ENCODE data around the gene AJM1. TPM values are rescaled to one million over a fixed set of nuclear protein-coding genes. Genes with fewer than 3 reads are reported as not detected.
A peak's percentile ranks its signal among the peaks of the same experiment; 100 is the strongest.

Gene AJM1
- total RNA-seq, 2 donors from 2014 or later: 1.4 to 3.5 TPM

GRCh38 chr9:136838314-136839228, 3.7 kb upstream of the AJM1 start:
- peaks cover 10% of the 10 kb centered on the region for H3K4me1 Mint-ChIP-seq
- no peaks in the 10 kb centered on the region for H3K9me3 Mint-ChIP-seq
- H3K36me3 Mint-ChIP-seq (ENCODE audit: low read depth): peaks cover 20% of the 10 kb centered on the region
- WGBS, 2 experiments (ENCODE audit: insufficient coverage in 1 of 2, insufficient read length in 1 of 2): 92 to 97% methylated on average over 11 to 29 of the region's 29 CpGs
- H3K4me3 Mint-ChIP-seq: no peak overlapping the region
- no peak for TF ChIP-seq CTCF (conservative IDR thresholded peaks at IDR 0.05)
- H3K4me1 ChIP-seq (ENCODE audit: control insufficient read depth, insufficient read depth, low read length): peaks cover 10% of the 10 kb centered on the region
- no peak overlapping the region for H3K27ac ChIP-seq (ENCODE audit: low read depth, low read length)
- no peak overlapping the region for H3K9ac ChIP-seq (ENCODE audit: extremely low read depth, low read length, poor library complexity, severe bottlenecking)
- no peaks in the 10 kb centered on the region for H3K9me3 ChIP-seq (ENCODE audit: control insufficient read depth, low read length)
- DNase-seq: no peak
- no peak overlapping the region for H3K4me3 ChIP-seq (ENCODE audit: low read length)
- H3K27me3 Mint-ChIP-seq (ENCODE audit: insufficient read depth): peaks cover 2% of the 10 kb centered on the region
- H3K36me3 ChIP-seq (ENCODE audit: control insufficient read depth, insufficient read depth, low read length): peaks cover 4% of the 10 kb centered on the region
- H3K27ac Mint-ChIP-seq: no peak overlapping the region
- H3K27me3 ChIP-seq (ENCODE audit: control insufficient read depth, insufficient read depth, low read length, poor library complexity, severe bottlenecking): no peaks in the 10 kb centered on the region

- no peak for DNase-seq
- Histone ChIP-seq H3K4me1 (ENCODE audit: control insufficient read depth, insufficient read depth, low read length) (peaks cover 10% of the 10 kb centered on the region), H3K36me3 (ENCODE audit: control insufficient read depth, insufficient read depth, low read length) (no peaks in the 10 kb centered on the region), H3K9me3 (ENCODE audit: control insufficient read depth, low read length) (no peaks in the 10 kb centered on the region), H3K9ac (ENCODE audit: extremely low read depth, low read length, poor library complexity, severe bottlenecking) (no peak overlapping the region), H3K4me3 (ENCODE audit: low read length) (no peak overlapping the region), H3K27ac (ENCODE audit: low read depth, low read length) (peak overlapping the region; percentile 44), H3K27me3 (ENCODE audit: control insufficient read depth, insufficient read depth, low read length, poor library complexity, severe bottlenecking) (no peaks in the 10 kb centered on the region)
- Mint-ChIP-seq H3K36me3 (ENCODE audit: low read depth) (peaks cover 12% of the 10 kb centered on the region), H3K27me3 (ENCODE audit: insufficient read depth) (peaks cover 9% of the 10 kb centered on the region), H3K4me1 (peaks cover 10% of the 10 kb centered on the region), H3K27ac (peak overlapping the region; percentile 52), H3K9me3 (no peaks in the 10 kb centered on the region), H3K4me3 (no peak overlapping the region)
- no peak for TF ChIP-seq CTCF (conservative IDR thresholded peaks at IDR 0.05)
- whole genome bisulfite sequencing, 2 experiments (ENCODE audit: insufficient coverage in 1 of 2, insufficient read length in 1 of 2): 91 to 96% methylated on average over 13 to 36 of the region's 36 CpGs
Observed at GRCh38 chr9:136839229-136840139, 2.8 kb upstream of the AJM1 start.

- peaks cover 10% of the 10 kb centered on the region for H3K4me1 ChIP-seq (ENCODE audit: control insufficient read depth, insufficient read depth, low read length)
- Mint-ChIP-seq H3K9me3 (peaks cover 2% of the 10 kb centered on the region), H3K27ac (peak overlapping the region; percentile 33), H3K4me3 (no peak overlapping the region), H3K36me3 (ENCODE audit: low read depth) (peaks cover 9% of the 10 kb centered on the region), H3K27me3 (ENCODE audit: insufficient read depth) (peaks cover 13% of the 10 kb centered on the region), H3K4me1 (peaks cover 10% of the 10 kb centered on the region)
- 81 to 88% methylated on average over 11 to 32 of the region's 32 CpGs for WGBS, 2 experiments (ENCODE audit: insufficient coverage in 1 of 2, insufficient read length in 1 of 2)
- H3K36me3 ChIP-seq (ENCODE audit: control insufficient read depth, insufficient read depth, low read length): no peaks in the 10 kb centered on the region
- H3K9me3 ChIP-seq (ENCODE audit: control insufficient read depth, low read length): no peaks in the 10 kb centered on the region
- H3K27me3 ChIP-seq (ENCODE audit: control insufficient read depth, insufficient read depth, low read length, poor library complexity, severe bottlenecking): no peaks in the 10 kb centered on the region
- H3K9ac ChIP-seq (ENCODE audit: extremely low read depth, low read length, poor library complexity, severe bottlenecking): no peak overlapping the region
- peak; percentile 55 for DNase-seq
- peak overlapping the region; percentile 44 for H3K27ac ChIP-seq (ENCODE audit: low read depth, low read length)
- no peak for TF ChIP-seq CTCF (conservative IDR thresholded peaks at IDR 0.05)
- H3K4me3 ChIP-seq (ENCODE audit: low read length): no peak overlapping the region
Observed at GRCh38 chr9:136840140-136840876, 2.0 kb upstream of the AJM1 start.
